Measurements from ENCODE around the gene FERMT3. TPM values are rescaled to one million over a fixed set of nuclear protein-coding genes. Genes with fewer than 3 reads are reported as not detected.

Gene FERMT3
- total RNA-seq, 5 donors from 2014 or later (not counting 1 experiment from before 2014, with no cell fraction given) = 115 to 184 (median 161) TPM

- DNase-seq (no peak), ATAC-seq (replicated peaks in 1 of 4) (no peak)
- peaks cover 9% of the 10 kb centered on the region for H3K36me3 Mint-ChIP-seq
- no peak overlapping the region for H3K27ac Mint-ChIP-seq
- Histone ChIP-seq H3K36me3 (ENCODE audit: control insufficient read depth in 2 of 2, extremely low read depth in 1 of 2, insufficient read depth in 1 of 2, low read length in 1 of 2) (no peaks in the 10 kb centered on the region), H3K27ac (ENCODE audit: low read length) (no peak overlapping the region), H3K27me3 (replicated peaks in 1 of 2; ENCODE audit: control insufficient read depth in 2 of 2, extremely low read depth in 1 of 2, insufficient read depth in 2 of 2, low read length in 1 of 2) (no peaks in the 10 kb centered on the region), H3K9me3 (no peaks in the 10 kb centered on the region), H3K4me1 (ENCODE audit: control insufficient read depth in 1 of 2, extremely low read depth in 1 of 2, insufficient read depth in 2 of 2, low read length in 2 of 2) (peaks cover 5 to 21% of the 10 kb centered on the region in 2 experiments), H3K4me3 (ENCODE audit: control insufficient read depth in 1 of 2, extremely low read depth in 1 of 2, low read length in 1 of 2) (no peak overlapping the region)
- H3K4me1 Mint-ChIP-seq = peaks cover 16 to 20% (median 16%) of the 10 kb centered on the region in 3 donors
- ChIA-PET CTCF (no interaction called here), POLR2A (no interaction called here)
- WGBS (ENCODE audit: insufficient coverage) = 89% methylated on average over 6 of the region's 10 CpGs
- H3K27me3 Mint-ChIP-seq = no peaks in the 10 kb centered on the region
- no peak overlapping the region for H3K4me3 Mint-ChIP-seq
- no peaks in the 10 kb centered on the region for H3K9me3 Mint-ChIP-seq
These were observed 57.9 kb downstream of the FERMT3 start for GRCh38 chr11:64264371-64264852.

- CTCF ChIA-PET = interaction anchor here in 1 of 2 donors (0.6 kb wide), 1 partner anchor 87 kb away, joined by 3 read pairs; no protein-coding TSS in a partner anchor
These were observed 58.9 kb downstream of the FERMT3 start for GRCh38 chr11:64265176-64266160.

GRCh38 chr11:64266339-64266738 is 59.8 kb downstream of the FERMT3 start:
- ChIA-PET POLR2A (no interaction called here), CTCF (no interaction called here)
- no peaks in the 10 kb centered on the region for H3K27me3 ChIP-seq (replicated peaks in 1 of 2; ENCODE audit: control insufficient read depth in 2 of 2, extremely low read depth in 1 of 2, insufficient read depth in 2 of 2, low read length in 1 of 2)
- H3K36me3 Mint-ChIP-seq = peaks cover 2% of the 10 kb centered on the region
- no peak overlapping the region for H3K4me3 Mint-ChIP-seq
- peaks cover 18 to 25% (median 20%) of the 10 kb centered on the region in 3 donors for H3K4me1 Mint-ChIP-seq
- H3K9me3 Mint-ChIP-seq = no peaks in the 10 kb centered on the region
- H3K36me3 ChIP-seq (ENCODE audit: control insufficient read depth in 2 of 2, extremely low read depth in 1 of 2, insufficient read depth in 1 of 2, low read length in 1 of 2) = no peaks in the 10 kb centered on the region
- WGBS (ENCODE audit: insufficient coverage) = 97% methylated on average over 15 of the region's 15 CpGs
- no peak overlapping the region for H3K4me3 ChIP-seq (ENCODE audit: control insufficient read depth in 1 of 2, extremely low read depth in 1 of 2, low read length in 1 of 2)
- ATAC-seq (replicated peaks in 1 of 4) (no peak), DNase-seq (no peak)
- peaks cover 5 to 29% of the 10 kb centered on the region in 2 experiments for H3K4me1 ChIP-seq (ENCODE audit: control insufficient read depth in 1 of 2, extremely low read depth in 1 of 2, insufficient read depth in 2 of 2, low read length in 2 of 2)
- H3K27ac ChIP-seq (ENCODE audit: low read length) = no peak overlapping the region
- H3K9me3 ChIP-seq = no peaks in the 10 kb centered on the region
- peak overlapping the region in 1 of 2 donors; percentile 11 for H3K27ac Mint-ChIP-seq
- H3K27me3 Mint-ChIP-seq = no peaks in the 10 kb centered on the region

More at GRCh38 chr11:64265176-64266160, 58.9 kb downstream of the FERMT3 start:
- peaks cover 2% of the 10 kb centered on the region for H3K36me3 Mint-ChIP-seq
- peaks cover 5 to 24% of the 10 kb centered on the region in 2 experiments for H3K4me1 ChIP-seq (ENCODE audit: control insufficient read depth in 1 of 2, extremely low read depth in 1 of 2, insufficient read depth in 2 of 2, low read length in 2 of 2)
- H3K4me3 Mint-ChIP-seq = no peak overlapping the region
- POLR2A ChIA-PET = no interaction called here
- H3K27me3 Mint-ChIP-seq = no peaks in the 10 kb centered on the region
- no peak for DNase-seq
- H3K27me3 ChIP-seq (replicated peaks in 1 of 2; ENCODE audit: control insufficient read depth in 2 of 2, extremely low read depth in 1 of 2, insufficient read depth in 2 of 2, low read length in 1 of 2) = no peaks in the 10 kb centered on the region
- no peaks in the 10 kb centered on the region for H3K36me3 ChIP-seq (ENCODE audit: control insufficient read depth in 2 of 2, extremely low read depth in 1 of 2, insufficient read depth in 1 of 2, low read length in 1 of 2)
- H3K9me3 ChIP-seq = no peaks in the 10 kb centered on the region
- no peak overlapping the region for H3K27ac ChIP-seq (ENCODE audit: low read length)
- H3K9me3 Mint-ChIP-seq = no peaks in the 10 kb centered on the region
- H3K4me1 Mint-ChIP-seq = peaks cover 18 to 25% (median 20%) of the 10 kb centered on the region in 3 donors
- no peak overlapping the region for H3K27ac Mint-ChIP-seq
- ATAC-seq (replicated peaks in 1 of 4) = no peak
- no peak overlapping the region for H3K4me3 ChIP-seq (ENCODE audit: control insufficient read depth in 1 of 2, extremely low read depth in 1 of 2, low read length in 1 of 2)
- 91% methylated on average over 33 of the region's 35 CpGs for whole genome bisulfite sequencing (ENCODE audit: insufficient coverage)

GRCh38 chr11:64267207-64267945 is 60.9 kb downstream of the FERMT3 start:
- peak overlapping the region; percentile 23 for H3K27ac ChIP-seq (ENCODE audit: low read length)
- no peaks in the 10 kb centered on the region for H3K27me3 Mint-ChIP-seq
- no peaks in the 10 kb centered on the region for H3K9me3 ChIP-seq
- DNase-seq = no peak
- H3K36me3 Mint-ChIP-seq = peaks cover 2% of the 10 kb centered on the region
- H3K4me1 Mint-ChIP-seq = peaks cover 22 to 31% (median 25%) of the 10 kb centered on the region in 3 donors
- no peak for ATAC-seq (replicated peaks in 1 of 4)
- H3K27me3 ChIP-seq (replicated peaks in 1 of 2; ENCODE audit: control insufficient read depth in 2 of 2, extremely low read depth in 1 of 2, insufficient read depth in 2 of 2, low read length in 1 of 2) = no peaks in the 10 kb centered on the region
- peak overlapping the region in 2 of 3 donors; percentile 21 to 95 for H3K4me3 Mint-ChIP-seq
- H3K4me3 ChIP-seq (ENCODE audit: control insufficient read depth in 1 of 2, extremely low read depth in 1 of 2, low read length in 1 of 2) = no peak overlapping the region
- peak overlapping the region; percentile 84 to 94 for H3K27ac Mint-ChIP-seq
- ChIA-PET POLR2A (interaction anchor here in 1 of 2 donors (0.6 kb wide), 1 partner anchor 59 kb away, joined by 4 read pairs; no protein-coding TSS in a partner anchor), CTCF (no interaction called here)
- H3K4me1 ChIP-seq (ENCODE audit: control insufficient read depth in 1 of 2, extremely low read depth in 1 of 2, insufficient read depth in 2 of 2, low read length in 2 of 2) = peaks cover 5 to 39% of the 10 kb centered on the region in 2 experiments
- H3K36me3 ChIP-seq (ENCODE audit: control insufficient read depth in 2 of 2, extremely low read depth in 1 of 2, insufficient read depth in 1 of 2, low read length in 1 of 2) = peaks cover 0 to 2% of the 10 kb centered on the region in 2 donors
- WGBS (ENCODE audit: insufficient coverage) = 95% methylated on average over 18 of the region's 27 CpGs
- no peaks in the 10 kb centered on the region for H3K9me3 Mint-ChIP-seq

GRCh38 chr11:64268025-64268892 is 61.7 kb downstream of the FERMT3 start:
- WGBS (ENCODE audit: insufficient coverage) = 71% methylated on average over 19 of the region's 23 CpGs
- H3K27ac Mint-ChIP-seq = peak overlapping the region; percentile 94 to 95
- Histone ChIP-seq H3K4me1 (ENCODE audit: control insufficient read depth in 1 of 2, extremely low read depth in 1 of 2, insufficient read depth in 2 of 2, low read length in 2 of 2) (peaks cover 5 to 41% of the 10 kb centered on the region in 2 experiments), H3K27ac (ENCODE audit: low read length) (peak overlapping the region; percentile 95), H3K4me3 (ENCODE audit: control insufficient read depth in 1 of 2, extremely low read depth in 1 of 2, low read length in 1 of 2) (peak overlapping the region; percentile 88 to 90), H3K27me3 (replicated peaks in 1 of 2; ENCODE audit: control insufficient read depth in 2 of 2, extremely low read depth in 1 of 2, insufficient read depth in 2 of 2, low read length in 1 of 2) (no peaks in the 10 kb centered on the region), H3K9me3 (no peaks in the 10 kb centered on the region), H3K36me3 (ENCODE audit: control insufficient read depth in 2 of 2, extremely low read depth in 1 of 2, insufficient read depth in 1 of 2, low read length in 1 of 2) (peaks cover 0 to 4% of the 10 kb centered on the region in 2 donors)
- POLR2A ChIA-PET = interaction anchor here in 1 of 2 donors (0.6 kb wide), 1 partner anchor 60 kb away, joined by 4 read pairs; no protein-coding TSS in a partner anchor
- no peaks in the 10 kb centered on the region for H3K9me3 Mint-ChIP-seq
- no peaks in the 10 kb centered on the region for H3K27me3 Mint-ChIP-seq
- peak overlapping the region; percentile 92 to 95 (median 93) for H3K4me3 Mint-ChIP-seq
- ATAC-seq (replicated peaks in 1 of 4) = no peak
- no peak for DNase-seq
- H3K4me1 Mint-ChIP-seq = peaks cover 22 to 31% (median 23%) of the 10 kb centered on the region in 3 donors
- CTCF ChIA-PET = interaction anchor here (0.6 to 2.5 kb wide), 5 partner anchors 10 to 64 kb away, joined by 3 to 7 read pairs (median 3); no protein-coding TSS in a partner anchor
- no peaks in the 10 kb centered on the region for H3K36me3 Mint-ChIP-seq

Data from T-cell (primary cell).